GM19455 (cell line): Measurements from ENCODE around the gene C19orf85.

Source experiments
- ATAC-seq: cut with Tn5 transposase; IDR thresholded peaks from one replicate; pipeline ENCODE4 v1.9.1; 2021; ENCODE audit not compliant: unreplicated experiment

C19orf85 gene

DNA sequence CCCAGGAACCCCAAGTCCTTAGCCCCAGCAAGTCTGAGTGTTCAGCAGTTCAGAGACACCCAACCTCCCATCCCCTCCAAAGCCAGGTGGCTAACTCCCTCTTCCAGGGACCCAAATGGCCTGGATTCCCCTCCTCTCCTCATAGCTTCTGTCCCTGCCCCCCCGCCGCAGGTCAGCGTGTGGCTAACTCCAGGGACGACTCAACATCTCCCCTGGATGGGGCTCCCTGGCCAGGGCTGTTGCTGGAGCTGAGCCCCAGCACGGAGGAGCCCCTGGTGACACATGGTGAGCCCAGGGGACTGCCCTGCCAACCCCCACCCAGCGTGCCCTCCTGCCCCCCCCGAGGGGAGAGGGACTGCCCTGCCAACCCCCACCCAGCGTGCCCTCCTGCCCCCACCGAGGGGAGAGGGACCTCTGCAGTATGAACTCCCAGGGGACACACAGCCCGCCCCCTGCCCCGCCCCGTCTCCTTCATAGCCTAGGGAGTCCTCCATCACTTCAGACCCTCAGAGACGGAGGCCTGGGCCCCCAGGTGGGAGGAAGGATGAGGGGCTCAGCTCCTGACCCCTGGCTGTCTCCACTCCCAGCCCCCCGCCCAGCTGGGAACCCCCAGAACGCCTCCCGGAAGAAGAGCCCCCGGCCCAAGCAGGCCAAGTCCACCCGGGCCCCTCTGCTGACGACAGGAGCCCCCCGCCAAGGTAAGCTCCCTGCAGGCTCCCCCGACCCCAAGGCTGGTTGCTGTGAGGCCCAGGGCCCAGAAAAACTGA, 25.3 kb upstream of the C19orf85 start:
- ATAC-seq: no peak

GRCh38 chr19:55488986-55489710, 24.6 kb upstream of the C19orf85 start:
- no peak for ATAC-seq

DNA sequence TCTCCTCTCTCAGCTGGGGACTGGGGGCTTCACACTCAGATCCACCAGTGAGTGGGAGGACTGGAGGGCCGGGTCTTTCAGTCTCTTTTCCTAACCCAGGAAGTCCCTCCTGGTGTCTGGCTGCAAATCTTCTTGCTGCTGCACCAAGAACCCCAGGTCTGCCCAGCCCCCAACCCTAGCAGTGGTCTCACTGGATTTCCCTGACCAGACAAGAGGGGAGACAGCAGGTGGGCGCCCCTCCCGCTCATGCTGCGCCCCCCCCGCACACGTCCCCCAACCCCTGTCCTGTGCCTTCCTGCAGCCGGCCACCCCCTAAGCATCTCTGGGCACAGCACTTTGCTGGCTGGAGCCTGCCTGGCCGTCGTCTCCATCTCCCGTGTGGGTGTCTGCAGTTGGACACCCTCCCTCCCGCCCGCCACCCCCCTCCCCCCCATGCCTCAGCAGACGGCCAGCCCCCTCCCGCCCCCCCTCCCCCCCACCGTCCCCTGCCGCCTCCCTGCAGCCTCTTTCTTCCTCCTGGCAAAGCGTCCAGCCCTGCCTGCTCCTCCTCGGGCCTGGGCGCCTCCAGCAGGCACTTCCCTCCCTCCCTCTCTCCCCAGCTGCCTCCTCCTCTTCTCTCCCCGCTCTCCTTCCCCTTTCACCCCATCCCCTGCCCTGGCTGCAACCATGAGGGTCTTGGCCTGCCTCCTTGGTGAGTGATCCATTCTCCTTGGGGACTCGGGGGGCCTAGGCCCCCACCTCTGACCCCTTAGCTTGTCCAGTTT, 23.6 kb upstream of the C19orf85 start, which contains the start of gene SSC5D:
SSC5D (plus strand) TSS at position 513 of the 764 bp plus-strand sequence; CDS start at position 667, 154 bp downstream.
- no peak for ATAC-seq

DNA sequence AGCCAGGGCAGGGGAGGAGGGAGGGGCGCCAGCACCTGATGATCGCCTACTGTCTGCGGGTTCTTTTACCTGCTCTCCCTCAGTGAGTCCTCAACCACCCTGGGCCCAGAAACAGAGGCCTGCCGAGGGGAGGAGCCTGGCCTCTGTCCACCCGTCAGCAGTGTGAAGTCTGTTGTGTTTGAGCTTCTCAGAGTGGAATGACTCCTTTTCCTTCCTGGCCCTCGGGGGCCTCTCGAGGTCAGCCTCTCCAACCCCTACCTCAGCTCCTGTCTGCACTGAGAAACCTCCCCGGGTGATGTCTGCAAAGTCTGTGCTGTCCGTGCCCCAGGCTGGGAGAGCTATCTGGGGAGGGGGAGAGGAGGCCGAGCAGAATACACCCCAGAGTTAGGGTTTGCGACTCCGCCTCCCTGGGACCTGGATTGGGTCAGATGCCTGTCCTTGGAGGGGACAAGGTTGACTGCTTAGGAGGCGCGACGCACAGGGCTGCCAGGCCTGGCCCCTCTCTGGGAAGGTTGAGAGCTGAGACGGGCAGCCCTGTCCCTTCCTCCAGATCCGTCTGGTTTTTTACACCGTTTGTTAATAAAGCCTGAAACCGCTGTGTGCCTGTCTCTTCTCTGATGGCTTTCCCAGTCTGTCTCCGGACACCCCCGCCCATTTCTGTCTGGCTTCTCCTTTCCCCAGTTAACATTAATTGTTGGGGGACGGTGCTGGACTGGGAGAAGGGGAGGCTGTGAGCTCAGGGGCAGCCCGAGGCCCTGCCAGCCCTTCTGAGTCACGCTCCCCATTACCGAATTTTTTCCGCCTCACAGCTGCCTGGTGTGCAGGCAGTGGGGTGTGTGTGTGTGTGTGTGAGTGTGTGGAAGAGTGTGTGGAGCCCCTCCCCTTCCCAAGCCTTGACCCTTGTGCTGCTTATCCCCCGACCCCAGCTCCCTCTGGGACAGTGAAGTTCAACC, 22.7 kb upstream of the C19orf85 start:
- no peak for ATAC-seq

DNA sequence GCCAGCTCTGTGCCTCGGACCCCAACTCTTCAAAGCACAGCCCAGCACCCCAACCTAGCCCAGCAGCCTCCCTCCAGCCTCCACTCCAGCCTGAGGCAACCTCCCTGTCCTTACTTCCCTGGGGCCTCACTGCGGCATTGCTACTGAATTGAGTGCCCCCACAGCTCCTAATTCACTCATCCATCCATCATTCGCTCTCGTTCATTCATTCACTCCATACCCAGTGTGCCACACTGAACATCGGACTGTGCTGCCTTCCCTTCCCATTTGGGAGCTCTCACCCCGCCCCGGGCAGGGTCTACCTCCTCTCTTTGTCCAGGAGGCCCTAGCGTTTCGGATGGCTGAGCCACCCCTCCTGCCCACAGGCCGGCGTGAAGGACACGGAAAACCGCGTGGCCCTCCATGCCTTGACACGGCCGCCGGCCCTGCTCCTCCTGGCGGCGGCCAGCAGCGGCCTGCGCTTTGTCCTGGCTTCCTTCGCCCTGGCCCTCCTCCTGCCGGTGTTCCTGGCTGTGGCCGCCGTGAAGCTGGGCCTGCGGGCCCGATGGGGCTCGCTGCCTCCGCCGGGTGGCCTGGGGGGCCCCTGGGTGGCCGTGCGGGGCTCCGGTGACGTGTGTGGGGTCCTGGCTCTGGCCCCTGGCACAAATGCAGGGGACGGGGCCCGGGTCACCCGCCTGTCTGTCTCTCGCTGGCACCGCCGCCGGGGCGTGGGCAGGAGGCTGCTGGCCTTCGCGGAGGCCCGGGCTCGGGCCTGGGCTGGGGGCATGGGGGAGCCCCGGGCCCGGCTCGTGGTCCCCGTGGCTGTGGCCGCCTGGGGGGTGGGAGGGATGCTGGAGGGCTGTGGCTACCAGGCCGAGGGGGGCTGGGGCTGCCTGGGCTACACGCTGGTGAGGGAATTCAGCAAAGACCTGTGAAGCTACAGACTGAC, 21.8 kb upstream of the C19orf85 start:
- ATAC-seq: no peak

DNA sequence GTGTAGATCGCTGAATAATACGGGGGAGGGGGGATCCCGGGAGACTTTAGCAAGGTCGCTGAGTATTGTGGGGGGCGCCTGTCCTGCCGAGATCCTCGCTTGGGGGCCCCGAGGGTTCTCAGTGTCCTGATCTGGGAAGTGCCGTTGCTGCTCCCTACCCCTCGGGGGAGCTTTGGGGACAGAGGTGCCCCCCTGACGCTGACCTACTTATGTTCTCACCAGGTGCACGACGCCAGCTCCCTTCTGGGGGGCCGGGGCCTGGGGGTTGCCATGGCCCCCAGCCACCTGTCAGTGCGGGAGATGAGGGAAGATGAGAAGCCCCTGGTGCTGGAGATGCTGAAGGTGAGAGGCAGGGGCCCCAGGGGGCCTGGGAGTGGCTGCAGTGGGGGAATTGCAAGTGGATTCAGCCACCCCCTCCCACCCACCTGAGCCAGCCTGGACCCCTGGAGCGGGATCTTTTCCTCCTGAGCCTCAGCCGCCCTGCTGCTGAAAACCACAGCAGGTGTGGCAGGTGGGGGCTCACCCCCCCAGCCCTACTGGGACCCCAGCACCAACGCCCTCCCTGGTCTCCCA, 21.0 kb upstream of the C19orf85 start:
- no peak for ATAC-seq

DNA sequence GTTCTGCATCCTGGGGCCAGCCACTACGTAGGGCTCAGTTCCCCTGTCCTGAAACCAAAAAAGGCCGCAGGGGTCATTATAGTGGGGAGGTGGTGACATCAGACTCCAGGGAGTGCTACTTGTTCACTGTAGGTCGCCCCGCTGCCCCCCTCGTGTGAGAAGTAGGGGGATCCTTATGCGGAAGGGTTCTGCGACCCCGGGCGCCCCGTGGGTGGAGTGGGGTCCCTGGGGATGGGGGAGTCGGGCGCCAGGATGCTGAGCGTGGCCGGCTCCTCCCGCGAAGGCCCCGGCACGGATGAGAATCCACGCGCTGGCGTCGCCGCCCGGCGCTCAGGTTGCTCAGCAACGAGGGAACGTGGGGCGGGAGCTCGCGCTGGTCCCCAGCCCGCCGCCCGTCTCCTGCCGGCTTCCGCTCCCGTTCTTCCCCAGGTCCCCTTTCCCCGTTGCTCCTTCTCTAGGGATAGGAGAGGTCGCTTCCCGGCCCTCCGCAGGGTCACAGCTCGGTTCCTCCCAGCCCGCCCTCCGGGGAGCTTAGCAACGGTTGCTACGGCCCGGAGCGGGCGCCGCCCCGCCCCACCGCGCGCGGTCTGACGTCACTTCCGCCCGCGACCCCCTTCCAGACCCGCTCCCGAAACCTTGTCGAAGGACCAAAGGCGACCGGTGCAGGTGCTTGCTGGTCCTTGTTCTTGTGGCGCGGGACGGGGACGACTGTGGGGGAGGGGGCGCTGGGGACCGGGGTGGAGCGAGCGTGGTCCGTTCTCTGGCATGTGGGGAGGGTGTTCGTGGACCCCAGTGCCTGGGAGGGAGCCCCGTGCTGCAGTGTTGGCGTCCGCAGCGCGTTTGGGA, 20.3 kb upstream of the C19orf85 start, which contains the start of gene NAT14:
NAT14 (plus strand) TSS at position 596 of the 846 bp plus-strand sequence. CDS start 521 bp downstream, outside the sequence.
- no peak for ATAC-seq

DNA sequence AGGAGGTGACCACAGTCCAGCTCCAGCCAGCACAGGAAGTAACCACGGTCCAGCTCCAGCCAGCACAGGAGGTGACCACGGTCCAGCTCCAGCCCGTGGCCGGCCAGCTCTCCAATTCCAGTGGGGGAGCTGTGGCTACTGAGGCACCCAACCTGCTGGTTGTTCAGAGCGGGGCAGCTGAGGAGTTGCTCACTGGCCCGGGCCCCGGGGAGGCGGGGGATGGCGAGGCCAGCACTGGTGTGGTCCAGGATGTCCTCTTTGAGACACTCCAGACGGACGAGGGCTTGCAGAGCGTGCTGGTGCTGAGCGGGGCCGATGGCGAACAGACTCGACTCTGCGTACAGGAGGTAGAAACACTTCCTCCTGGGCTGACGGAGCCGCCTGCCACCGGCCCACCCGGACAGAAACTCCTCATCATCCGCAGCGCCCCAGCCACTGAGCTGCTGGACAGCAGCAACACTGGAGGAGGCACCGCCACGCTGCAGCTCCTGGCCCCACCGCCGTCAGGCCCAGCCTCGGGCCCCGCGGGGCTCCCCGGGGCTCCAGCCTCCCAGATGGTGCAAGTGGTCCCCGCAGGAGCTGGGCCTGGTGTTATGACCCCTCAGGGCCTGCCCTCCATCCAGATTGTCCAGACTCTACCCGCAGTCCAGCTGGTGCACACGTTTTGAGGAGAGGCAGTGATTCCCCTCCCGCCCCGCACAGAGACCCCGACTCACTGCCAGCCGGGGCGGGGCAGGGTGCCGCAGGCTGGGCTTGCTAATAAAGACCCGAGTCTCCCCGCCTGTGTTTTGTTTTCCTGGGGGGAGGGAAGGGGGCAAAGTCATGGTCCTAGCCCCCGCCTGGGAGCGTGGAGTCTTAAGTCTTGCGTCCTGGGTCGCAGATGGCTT, 19.4 kb upstream of the C19orf85 start:
- ATAC-seq: no peak

- no peak for ATAC-seq
Observed at GRCh38 chr19:55482967-55483705, 18.6 kb upstream of the C19orf85 start.

DNA sequence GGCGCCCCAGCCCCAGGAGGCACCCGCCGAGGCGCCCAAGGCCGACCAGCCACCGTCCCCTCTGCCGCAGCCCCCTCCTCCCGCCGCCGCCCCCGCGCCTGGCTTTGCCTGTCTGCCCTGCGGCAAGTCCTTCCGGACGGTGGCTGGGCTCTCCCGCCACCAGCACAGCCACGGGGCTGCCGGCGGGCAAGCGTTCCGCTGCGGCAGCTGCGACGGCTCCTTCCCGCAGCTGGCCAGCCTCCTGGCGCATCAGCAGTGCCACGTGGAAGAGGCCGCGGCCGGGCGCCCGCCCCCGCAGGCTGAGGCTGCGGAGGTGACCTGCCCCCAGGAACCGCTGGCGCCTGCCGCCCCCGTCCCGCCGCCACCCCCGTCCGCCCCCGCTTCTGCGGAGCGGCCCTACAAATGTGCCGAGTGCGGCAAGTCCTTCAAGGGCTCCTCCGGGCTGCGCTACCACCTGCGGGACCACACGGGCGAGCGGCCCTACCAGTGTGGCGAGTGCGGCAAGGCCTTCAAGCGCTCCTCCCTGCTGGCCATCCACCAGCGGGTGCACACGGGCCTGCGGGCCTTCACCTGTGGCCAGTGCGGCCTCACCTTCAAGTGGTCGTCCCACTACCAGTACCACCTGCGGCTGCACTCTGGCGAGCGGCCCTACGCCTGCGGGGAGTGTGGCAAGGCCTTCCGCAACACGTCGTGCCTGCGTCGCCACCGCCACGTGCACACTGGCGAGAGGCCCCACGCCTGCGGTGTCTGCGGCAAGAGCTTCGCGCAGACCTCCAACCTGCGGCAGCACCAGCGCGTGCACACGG, 17.8 kb upstream of the C19orf85 start:
- no peak for ATAC-seq

- ATAC-seq: no peak
Observed at GRCh38 chr19:55481794-55482155, 17.2 kb upstream of the C19orf85 start.

- no peak for ATAC-seq
Observed at GRCh38 chr19:55481148-55481793, 16.7 kb upstream of the C19orf85 start.

GRCh38 chr19:55479451-55480230, 15.1 kb upstream of the C19orf85 start:
- ATAC-seq: no peak

GRCh38 chr19:55479045-55479444, 14.5 kb upstream of the C19orf85 start:
- no peak for ATAC-seq
